Ramos (cell line): Measurements from ENCODE around the gene ANXA2.
"Not testable (repeated sequence)": the region's sequence is repeated elsewhere in the genome, so short reads cannot be mapped to it uniquely, and the experiment has no call there.

Source experiments
- in situ Hi-C: fragments of 300-500 bp; cut with MboI; formaldehyde crosslinking; loops from one replicate; pipeline ENCODE4 v1.14.3; 2022; ENCODE audit warnings: low sequenced_read_pairs; ENCODE audit not compliant: unreplicated experiment

Gene ANXA2

GRCh38 chr15:60411774-60412425 lies 14.1 kb upstream of the ANXA2 start:
- in situ Hi-C loops: no loop called here

GRCh38 chr15:60410350-60410749 lies 12.6 kb upstream of the ANXA2 start:
- in situ Hi-C loops: not testable (repeated sequence)

GRCh38 chr15:60408463-60408981 lies 10.7 kb upstream of the ANXA2 start:
- in situ Hi-C loops: no loop called here

- in situ Hi-C loops: no loop called here
Measured at GRCh38 chr15:60407415-60407805, 9.6 kb upstream of the ANXA2 start.

GRCh38 chr15:60406513-60407414 lies 9.0 kb upstream of the ANXA2 start:
- in situ Hi-C loops: no loop called here

- in situ Hi-C loops: no loop called here
Measured at GRCh38 chr15:60405399-60405798, 7.6 kb upstream of the ANXA2 start.

GRCh38 chr15:60404351-60404750 lies 6.6 kb upstream of the ANXA2 start:
- in situ Hi-C loops: not testable (repeated sequence)

- in situ Hi-C loops: no loop called here
Measured at GRCh38 chr15:60400944-60401343, 3.2 kb upstream of the ANXA2 start.

GRCh38 chr15:60399931-60400330 lies 2.1 kb upstream of the ANXA2 start:
- in situ Hi-C loops: no loop called here

GRCh38 chr15:60399246-60399915 lies 1.6 kb upstream of the ANXA2 start:
- in situ Hi-C loops: no loop called here

GRCh38 chr15:60396958-60397771 lies 621 bp downstream of the ANXA2 start:
- in situ Hi-C loops: no loop called here

GRCh38 chr15:60396560-60396957 lies 1.2 kb downstream of the ANXA2 start:
- in situ Hi-C loops: no loop called here

- in situ Hi-C loops: no loop called here
Measured at GRCh38 chr15:60396100-60396499, 1.7 kb downstream of the ANXA2 start.

GRCh38 chr15:60395276-60396011 lies 2.3 kb downstream of the ANXA2 start:
- in situ Hi-C loops: no loop called here

GRCh38 chr15:60394689-60395097 lies 3.1 kb downstream of the ANXA2 start:
- in situ Hi-C loops: no loop called here

GRCh38 chr15:60392986-60393790 lies 4.6 kb downstream of the ANXA2 start:
- in situ Hi-C loops: no loop called here

- in situ Hi-C loops: no loop called here
Measured at GRCh38 chr15:60392601-60392985, 5.2 kb downstream of the ANXA2 start.

- in situ Hi-C loops: no loop called here
Measured at GRCh38 chr15:60391722-60392315, 6.0 kb downstream of the ANXA2 start.
